Mucosa of descending colon (tissue), 3 donors: ENCODE measurements around the gene STK40. TPM values are rescaled to one million over a fixed set of nuclear protein-coding genes. Genes with fewer than 3 reads are reported as not detected.

Experiments used
- ATAC-seq: fragments of 200-7000 bp; cut with Tn5 transposase; one replicate; pipeline ENCODE4 v1.9.1; 2020; ENCODE audit warnings: mild to moderate bottlenecking, moderate library complexity
- DNase-seq, 3 donors: peaks; one replicate each; pipeline ENCODE4 v3.0.0-alpha.2; 2020
- H3K36me3 ChIP-seq: fragments of 200-600 bp; one replicate; pipeline ENCODE4 v1.8.0; 2021; ENCODE audit warnings: low read depth, mild to moderate bottlenecking
- H3K4me1 ChIP-seq: fragments of 200-600 bp; one replicate; pipeline ENCODE4 v1.8.0; 2021; ENCODE audit warnings: low read depth, mild to moderate bottlenecking
- H3K4me3 ChIP-seq: fragments of 200-600 bp; one replicate; pipeline ENCODE4 v1.8.0; 2021; ENCODE audit warnings: mild to moderate bottlenecking
- H3K9me3 ChIP-seq: fragments of 200-600 bp; one replicate; pipeline ENCODE4 v1.8.0; 2021; ENCODE audit warnings: mild to moderate bottlenecking
- CTCF ChIP-seq: fragments of 200-600 bp; IDR thresholded peaks from one replicate; pipeline ENCODE4 v1.8.0; 2022; ENCODE audit warnings: antibody characterized with exemption, mild to moderate bottlenecking
- intact Hi-C, 2 donors: fragments of 100-400 bp; cut with DNase I in 1 of 2; cut with micrococcal nuclease in 1 of 2; formaldehyde crosslinking; loops; one replicate each; pipeline versions ENCODE4 v1.11.0 to v1.11.1; 2022; cut with DNase I, micrococcal nuclease
- total RNA-seq, 3 donors: library from RNA; stranded (reverse); fragmentation: NEBNext Ultra II Directional in 2 of 3; extraction: Animal tissue kit (Norgen Biotek cat#: 25700) in 2 of 3; gene quantifications; one replicate each; pipeline versions ENCODE4 v1.2.1 to v1.2.4, GENCODE V29; 2021 to 2023
- donor health status: DM: no; HTN: no; CAD: no; lungs with moderate emphysema.
- donor health status: DM: no; HTN: no; CAD: no.
- donor health status: DM: no; HTN: yes; CAD: no.

Gene STK40
- total RNA-seq, 3 donors from 2014 or later, result 51.5 to 85.0 (median 59.4) TPM

DNA sequence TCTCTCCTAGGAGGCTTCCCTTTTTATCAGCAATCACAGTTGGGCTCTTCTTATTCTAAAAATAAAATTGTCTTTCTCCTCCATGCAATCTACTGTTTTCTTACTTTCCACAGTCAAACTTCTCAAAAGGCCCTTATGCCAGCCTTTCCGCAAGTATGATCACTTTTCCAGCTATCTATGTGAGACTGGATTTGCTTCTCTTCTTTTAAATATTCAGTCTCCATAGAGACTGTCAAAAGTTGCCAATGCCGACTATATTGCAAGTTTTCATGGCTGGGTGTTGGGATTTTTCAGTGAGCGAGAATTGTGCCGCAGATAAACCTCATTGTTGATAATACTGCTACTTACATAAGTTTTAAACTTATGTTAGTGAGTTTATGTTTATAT lies 16.8 kb upstream of the STK40 start:
- intact Hi-C loops, result no loop called here
- H3K36me3 ChIP-seq, result no peaks in the 10 kb centered on the region
- no peak for TF ChIP-seq CTCF
- H3K4me3 ChIP-seq, result no peak overlapping the region
- DNase-seq (no peak), ATAC-seq (no peak)
- H3K9me3 ChIP-seq, result no peaks in the 10 kb centered on the region
- H3K4me1 ChIP-seq, result no peaks in the 10 kb centered on the region

- no peak for ATAC-seq
- Histone ChIP-seq H3K4me1 (peaks cover under 1% of the 10 kb centered on the region), H3K9me3 (no peaks in the 10 kb centered on the region), H3K4me3 (no peak overlapping the region), H3K36me3 (no peaks in the 10 kb centered on the region)
- intact Hi-C loops, result no loop called here
- no peak for TF ChIP-seq CTCF
- DNase-seq, result peak in 1 of 3 donors; percentile 55
Measured at GRCh38 chr1:36401602-36402503, 16.1 kb upstream of the STK40 start.

DNA sequence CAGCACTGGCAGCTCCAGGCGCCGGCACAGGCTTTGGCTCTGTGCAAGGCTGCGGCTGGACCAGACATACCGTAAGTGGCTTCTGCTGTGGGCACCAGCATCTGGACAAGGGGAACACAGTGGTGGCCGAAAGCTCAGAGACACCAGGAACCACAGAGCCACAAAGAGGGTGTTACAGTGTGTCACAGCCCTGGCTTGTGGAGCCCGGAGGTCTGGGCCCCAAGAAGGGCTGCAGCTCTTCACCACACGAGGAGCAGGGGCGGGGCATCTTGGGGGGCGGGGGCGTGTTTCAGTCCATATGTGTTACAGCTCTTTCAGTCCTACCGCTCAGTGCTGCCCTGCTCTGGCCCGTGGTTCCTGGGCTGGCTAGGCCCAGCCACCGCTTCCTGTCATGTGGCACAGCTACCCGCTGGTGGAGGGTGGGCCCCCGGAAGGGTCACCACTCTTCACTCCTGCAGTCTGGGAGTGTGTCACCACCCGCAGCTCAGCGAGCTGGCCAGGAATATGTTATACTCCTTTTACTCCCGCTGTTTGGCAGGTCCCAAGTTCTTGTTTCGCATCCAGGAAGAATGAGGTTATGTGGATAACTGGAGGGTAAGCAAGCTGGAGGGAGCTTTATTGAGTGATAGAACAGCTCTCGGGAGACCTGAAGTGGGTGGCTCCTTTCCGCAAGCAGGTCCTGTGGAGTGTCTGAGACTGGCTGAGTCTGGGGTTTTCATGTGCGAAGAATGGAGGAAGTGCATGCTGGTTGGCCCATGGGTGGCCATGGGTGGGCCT lies 15.3 kb upstream of the STK40 start:
- Histone ChIP-seq H3K4me1 (peaks cover 6% of the 10 kb centered on the region), H3K9me3 (no peaks in the 10 kb centered on the region), H3K36me3 (no peaks in the 10 kb centered on the region), H3K4me3 (no peak overlapping the region)
- TF ChIP-seq CTCF, result no peak
- peak; percentile 55 for ATAC-seq
- DNase-seq, result peak; percentile 70 to 89 (median 75)
- intact Hi-C loops, result no loop called here

DNA sequence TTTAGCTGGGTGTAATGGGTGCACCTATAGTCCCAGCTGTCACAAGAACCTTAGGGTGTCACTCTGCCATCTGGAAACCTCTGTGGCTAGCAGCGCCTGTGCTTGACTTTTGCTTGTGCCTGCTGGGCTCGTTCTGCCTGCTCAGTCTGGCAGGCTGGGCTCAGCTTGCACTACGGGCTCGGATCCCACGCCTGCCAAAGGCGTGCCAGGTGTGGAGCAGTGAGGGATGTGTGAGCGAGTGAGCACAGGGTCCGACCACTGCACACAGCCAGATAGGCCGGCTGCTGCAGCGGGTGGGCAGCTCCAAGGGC lies 14.7 kb upstream of the STK40 start:
- ATAC-seq (no peak), DNase-seq (no peak)
- no peak overlapping the region for H3K4me3 ChIP-seq
- intact Hi-C loops, result no loop called here
- peaks cover 6% of the 10 kb centered on the region for H3K4me1 ChIP-seq
- no peak for TF ChIP-seq CTCF
- no peaks in the 10 kb centered on the region for H3K36me3 ChIP-seq
- H3K9me3 ChIP-seq, result no peaks in the 10 kb centered on the region

- Histone ChIP-seq H3K36me3 (no peaks in the 10 kb centered on the region), H3K4me1 (peaks cover 6% of the 10 kb centered on the region), H3K4me3 (no peak overlapping the region), H3K9me3 (no peaks in the 10 kb centered on the region)
- TF ChIP-seq CTCF, result no peak
- DNase-seq (no peak), ATAC-seq (no peak)
- intact Hi-C loops, result no loop called here
Measured at GRCh38 chr1:36398370-36398977, 12.8 kb upstream of the STK40 start.
